Measurements from ENCODE around the gene COL6A1. TPM values are rescaled to one million over a fixed set of nuclear protein-coding genes. Genes with fewer than 3 reads are reported as not detected.

The COL6A1 gene
- total and polyA plus RNA-seq, 5 donors from 2014 or later, result 0.10 to 2.2 (median 0.78) TPM

DNA sequence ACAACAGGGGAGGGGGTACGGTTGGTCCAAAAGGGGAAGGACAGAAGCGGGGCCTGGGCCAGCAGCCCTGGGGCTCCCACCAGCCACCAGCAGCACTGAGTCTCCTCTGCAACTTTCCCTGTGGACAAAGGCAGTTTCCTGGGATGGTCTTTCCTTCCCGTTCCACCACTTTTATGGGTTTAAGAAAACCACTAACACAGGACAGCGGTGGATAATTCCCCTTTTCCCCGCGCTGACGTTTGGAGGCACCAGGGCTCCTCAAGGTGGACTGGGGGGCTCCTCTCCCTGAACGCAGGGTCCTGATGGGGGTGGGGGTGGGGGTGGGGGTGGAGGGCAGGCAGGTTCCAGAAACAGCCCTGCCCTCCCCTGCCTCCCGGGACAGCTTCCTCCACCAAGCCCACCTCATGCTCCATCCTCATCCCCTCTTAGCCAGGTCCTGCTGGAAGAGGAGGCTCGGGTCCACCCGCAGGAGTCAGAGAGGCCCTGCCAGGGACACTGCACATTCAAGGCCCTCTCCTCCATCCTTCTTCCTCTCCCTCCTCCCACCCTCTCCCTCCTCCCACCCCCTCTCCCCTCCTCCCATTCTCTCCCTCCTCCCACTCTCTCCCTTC, 4.8 kb upstream of the COL6A1 start:
- H3K4me3 Mint-ChIP-seq, result peak overlapping the region in 1 of 4 donors; percentile 21
- Histone ChIP-seq H3K9me3 (ENCODE audit: control insufficient read depth in 2 of 2, low read length in 2 of 2) (no peaks in the 10 kb centered on the region), H3K4me3 (ENCODE audit: low read depth, low read length) (no peak overlapping the region), H3K36me3 (ENCODE audit: control insufficient read depth, insufficient read depth, low read length) (no peaks in the 10 kb centered on the region), H3K27me3 (ENCODE audit: control insufficient read depth, insufficient read depth, low read length) (no peaks in the 10 kb centered on the region), H3K27ac (ENCODE audit: insufficient read depth, low read length, poor library complexity, severe bottlenecking) (no peak overlapping the region), H3K4me1 (ENCODE audit: control insufficient read depth, insufficient read depth, low read length, poor library complexity, severe bottlenecking) (peaks cover 40% of the 10 kb centered on the region)
- DNase-seq (no peak), ATAC-seq (ENCODE audit: low read depth in 2 of 2) (no peak)
- H3K36me3 Mint-ChIP-seq, result no peaks in the 10 kb centered on the region
- peaks cover 24% of the 10 kb centered on the region for H3K27me3 Mint-ChIP-seq
- no peaks in the 10 kb centered on the region for H3K9me3 Mint-ChIP-seq
- no peak overlapping the region for H3K27ac Mint-ChIP-seq
- peaks cover 2 to 15% (median 7%) of the 10 kb centered on the region in 4 donors for H3K4me1 Mint-ChIP-seq

DNA sequence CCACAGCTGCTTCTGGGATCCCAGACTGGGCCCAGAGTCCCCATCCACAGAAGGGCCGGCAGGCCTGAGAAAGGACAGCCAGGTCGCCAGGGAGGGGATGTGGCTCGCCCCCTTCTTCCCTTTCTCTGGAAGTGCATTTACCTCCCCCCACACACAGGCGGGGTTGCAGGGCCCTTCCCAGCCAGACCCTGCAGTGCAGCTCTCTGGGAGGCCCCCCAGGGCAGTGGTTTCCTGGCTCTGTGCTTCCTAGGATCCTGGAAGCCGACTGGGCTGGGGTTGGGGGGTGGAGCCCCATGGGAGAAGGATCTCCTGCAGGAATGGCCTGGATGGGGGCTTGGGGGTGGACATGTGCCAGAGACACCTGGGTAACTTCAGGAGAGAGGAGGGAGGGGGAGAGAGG, 4.2 kb upstream of the COL6A1 start:
- peaks cover 2 to 15% (median 7%) of the 10 kb centered on the region in 4 donors for H3K4me1 Mint-ChIP-seq
- no peak for ATAC-seq (ENCODE audit: low read depth in 2 of 2)
- peaks cover 24% of the 10 kb centered on the region for H3K27me3 Mint-ChIP-seq
- H3K4me3 Mint-ChIP-seq, result no peak overlapping the region
- Histone ChIP-seq H3K27ac (ENCODE audit: insufficient read depth, low read length, poor library complexity, severe bottlenecking) (no peak overlapping the region), H3K9me3 (ENCODE audit: control insufficient read depth in 2 of 2, low read length in 2 of 2) (no peaks in the 10 kb centered on the region), H3K4me3 (ENCODE audit: low read depth, low read length) (no peak overlapping the region), H3K27me3 (ENCODE audit: control insufficient read depth, insufficient read depth, low read length) (no peaks in the 10 kb centered on the region), H3K4me1 (ENCODE audit: control insufficient read depth, insufficient read depth, low read length, poor library complexity, severe bottlenecking) (peaks cover 43% of the 10 kb centered on the region), H3K36me3 (ENCODE audit: control insufficient read depth, insufficient read depth, low read length) (no peaks in the 10 kb centered on the region)
- DNase-seq, result no peak
- H3K36me3 Mint-ChIP-seq, result no peaks in the 10 kb centered on the region
- no peak overlapping the region for H3K27ac Mint-ChIP-seq
- no peaks in the 10 kb centered on the region for H3K9me3 Mint-ChIP-seq

DNA sequence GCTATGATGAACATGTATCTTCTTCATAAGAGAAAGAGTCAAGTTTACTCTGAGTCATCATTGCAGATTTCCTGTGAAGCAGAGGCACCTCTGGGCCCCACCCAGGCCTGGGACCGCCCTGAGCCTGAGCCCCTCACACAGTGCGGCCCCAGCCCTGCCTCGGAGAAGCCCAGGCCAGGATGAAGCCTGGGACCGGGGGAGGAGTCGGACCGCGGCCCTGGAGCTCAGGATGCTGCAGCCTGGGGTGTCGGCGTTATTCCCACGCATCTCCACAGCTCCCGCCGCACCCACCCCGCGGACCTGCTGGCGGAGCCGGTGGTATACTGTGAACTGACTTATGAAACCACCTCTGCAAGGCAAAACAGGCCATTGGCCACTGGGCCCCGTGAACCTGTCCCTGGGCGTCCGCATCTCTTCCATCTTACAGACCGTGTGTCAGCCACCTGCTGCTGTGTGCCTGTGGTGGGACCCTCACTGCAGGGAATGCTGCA, 2.4 kb upstream of the COL6A1 start:
- Histone ChIP-seq H3K4me3 (ENCODE audit: low read depth, low read length) (no peak overlapping the region), H3K27ac (ENCODE audit: insufficient read depth, low read length, poor library complexity, severe bottlenecking) (no peak overlapping the region), H3K36me3 (ENCODE audit: control insufficient read depth, insufficient read depth, low read length) (no peaks in the 10 kb centered on the region), H3K9me3 (ENCODE audit: control insufficient read depth in 2 of 2, low read length in 2 of 2) (no peaks in the 10 kb centered on the region), H3K4me1 (ENCODE audit: control insufficient read depth, insufficient read depth, low read length, poor library complexity, severe bottlenecking) (peaks cover 27% of the 10 kb centered on the region), H3K27me3 (ENCODE audit: control insufficient read depth, insufficient read depth, low read length) (no peaks in the 10 kb centered on the region)
- H3K4me3 Mint-ChIP-seq, result no peak overlapping the region
- DNase-seq (no peak), ATAC-seq (ENCODE audit: low read depth in 2 of 2) (peak in 1 of 2 donors; percentile 26)
- no peak overlapping the region for H3K27ac Mint-ChIP-seq
- H3K27me3 Mint-ChIP-seq, result peaks cover 16% of the 10 kb centered on the region
- H3K9me3 Mint-ChIP-seq, result no peaks in the 10 kb centered on the region
- H3K36me3 Mint-ChIP-seq, result no peaks in the 10 kb centered on the region
- H3K4me1 Mint-ChIP-seq, result peaks cover 0 to 11% (median 2%) of the 10 kb centered on the region in 4 donors

DNA sequence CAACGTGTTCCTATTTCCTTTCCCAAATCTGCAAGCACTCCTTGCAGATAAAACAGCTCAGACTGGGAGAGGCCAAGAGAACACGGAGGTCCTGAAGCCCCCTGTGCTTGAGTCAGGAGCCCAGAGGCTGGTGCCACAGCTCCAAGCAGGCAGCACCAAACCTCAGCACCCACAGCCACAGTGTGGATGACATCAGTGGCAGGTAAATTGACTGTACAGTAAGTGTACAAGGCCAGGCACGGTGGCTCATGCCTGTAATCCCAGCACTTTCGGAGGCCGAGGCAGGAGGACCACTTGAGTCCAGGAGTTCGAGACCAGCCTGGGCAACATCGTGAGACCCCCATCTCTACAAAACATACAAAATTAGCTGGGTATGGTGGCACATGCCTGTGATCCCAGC, 1.9 kb upstream of the COL6A1 start:
- H3K9me3 ChIP-seq (ENCODE audit: control insufficient read depth in 2 of 2, low read length in 2 of 2), result no peaks in the 10 kb centered on the region
- peaks cover 0 to 12% (median 2%) of the 10 kb centered on the region in 4 donors for H3K4me1 Mint-ChIP-seq
- no peak for DNase-seq
- H3K4me1 ChIP-seq (ENCODE audit: control insufficient read depth, insufficient read depth, low read length, poor library complexity, severe bottlenecking), result peaks cover 23% of the 10 kb centered on the region
- no peak overlapping the region for H3K4me3 ChIP-seq (ENCODE audit: low read depth, low read length)
- H3K27me3 Mint-ChIP-seq, result peaks cover 16% of the 10 kb centered on the region
- H3K4me3 Mint-ChIP-seq, result peak overlapping the region in 2 of 4 donors; percentile 31 to 82
- H3K36me3 Mint-ChIP-seq, result no peaks in the 10 kb centered on the region
- no peaks in the 10 kb centered on the region for H3K27me3 ChIP-seq (ENCODE audit: control insufficient read depth, insufficient read depth, low read length)
- H3K27ac ChIP-seq (ENCODE audit: insufficient read depth, low read length, poor library complexity, severe bottlenecking), result no peak overlapping the region
- no peaks in the 10 kb centered on the region for H3K36me3 ChIP-seq (ENCODE audit: control insufficient read depth, insufficient read depth, low read length)
- no peak for ATAC-seq (ENCODE audit: low read depth in 2 of 2)
- H3K9me3 Mint-ChIP-seq, result peaks cover 0 to under 1% (median 0%) of the 10 kb centered on the region in 7 donors
- no peak overlapping the region for H3K27ac Mint-ChIP-seq

DNA sequence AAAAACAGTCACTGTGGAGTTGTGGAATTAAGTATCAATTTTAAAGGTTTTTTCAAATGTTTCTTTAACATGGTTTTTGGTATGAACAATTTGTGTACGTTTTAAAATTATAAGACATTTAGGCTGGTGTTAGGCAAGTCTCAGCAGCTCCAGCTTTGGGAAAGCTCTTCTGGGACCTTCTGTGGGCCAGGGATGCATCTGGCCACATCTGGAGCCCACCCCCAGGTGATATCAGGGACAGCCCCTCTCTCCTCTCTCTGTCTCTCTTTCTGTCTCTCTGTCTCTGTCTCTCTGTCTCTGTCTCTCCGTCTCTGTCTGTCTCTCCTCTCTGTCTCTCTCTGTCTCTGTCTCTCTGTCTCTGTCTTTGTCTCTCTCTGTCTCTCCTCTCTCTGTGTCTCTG, 1.3 kb upstream of the COL6A1 start:
- H3K27ac ChIP-seq (ENCODE audit: insufficient read depth, low read length, poor library complexity, severe bottlenecking), result no peak overlapping the region

DNA sequence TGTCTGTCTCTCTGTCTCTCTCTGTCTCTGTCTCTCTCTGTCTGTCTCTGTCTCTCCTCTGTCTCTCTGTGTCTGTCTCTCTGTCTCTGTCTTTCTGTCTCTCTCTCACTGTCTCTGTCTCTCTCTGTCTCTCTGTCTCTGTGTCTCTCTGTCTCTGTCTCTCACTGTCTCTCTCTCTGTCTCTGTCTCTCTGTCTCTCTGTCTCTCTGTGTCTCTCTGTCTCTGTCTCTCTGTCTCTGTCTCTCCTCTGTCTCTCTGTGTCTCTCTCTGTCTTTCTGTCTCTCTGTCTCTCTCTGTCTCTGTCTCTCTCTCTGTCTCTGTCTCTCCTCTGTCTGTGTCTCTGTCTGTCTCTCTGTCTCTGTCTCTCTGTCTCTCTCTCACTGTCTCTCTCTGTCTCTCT, 873 bp upstream of the COL6A1 start:
- Mint-ChIP-seq H3K9me3 (peaks cover 0 to 2% (median 0%) of the 10 kb centered on the region in 7 donors), H3K36me3 (no peaks in the 10 kb centered on the region), H3K27me3 (peaks cover 10% of the 10 kb centered on the region), H3K27ac (no peak overlapping the region), H3K4me1 (peaks cover 0 to 10% (median 1%) of the 10 kb centered on the region in 4 donors), H3K4me3 (no peak overlapping the region)
- no peaks in the 10 kb centered on the region for H3K27me3 ChIP-seq (ENCODE audit: control insufficient read depth, insufficient read depth, low read length)
- no peak overlapping the region for H3K27ac ChIP-seq (ENCODE audit: insufficient read depth, low read length, poor library complexity, severe bottlenecking)
- DNase-seq (no peak), ATAC-seq (ENCODE audit: low read depth in 2 of 2) (no peak)
- H3K36me3 ChIP-seq (ENCODE audit: control insufficient read depth, insufficient read depth, low read length), result no peaks in the 10 kb centered on the region
- peak overlapping the region; percentile 48 for H3K4me3 ChIP-seq (ENCODE audit: low read depth, low read length)
- peaks cover 17% of the 10 kb centered on the region for H3K4me1 ChIP-seq (ENCODE audit: control insufficient read depth, insufficient read depth, low read length, poor library complexity, severe bottlenecking)
- no peaks in the 10 kb centered on the region for H3K9me3 ChIP-seq (ENCODE audit: control insufficient read depth in 2 of 2, low read length in 2 of 2)

More for the DNA sequence above, 1.3 kb upstream of the COL6A1 start:
- no peaks in the 10 kb centered on the region for H3K36me3 ChIP-seq (ENCODE audit: control insufficient read depth, insufficient read depth, low read length)
- peak overlapping the region in 1 of 4 donors; percentile 51 for H3K4me3 Mint-ChIP-seq
- DNase-seq (no peak), ATAC-seq (ENCODE audit: low read depth in 2 of 2) (no peak)
- peaks cover 0 to 2% (median 0%) of the 10 kb centered on the region in 7 donors for H3K9me3 Mint-ChIP-seq
- no peaks in the 10 kb centered on the region for H3K27me3 ChIP-seq (ENCODE audit: control insufficient read depth, insufficient read depth, low read length)
- peaks cover 14% of the 10 kb centered on the region for H3K27me3 Mint-ChIP-seq
- H3K4me3 ChIP-seq (ENCODE audit: low read depth, low read length), result no peak overlapping the region
- H3K27ac Mint-ChIP-seq, result no peak overlapping the region
- H3K4me1 Mint-ChIP-seq, result peaks cover 0 to 14% (median 3%) of the 10 kb centered on the region in 4 donors
- H3K9me3 ChIP-seq (ENCODE audit: control insufficient read depth in 2 of 2, low read length in 2 of 2), result no peaks in the 10 kb centered on the region
- no peaks in the 10 kb centered on the region for H3K36me3 Mint-ChIP-seq
- H3K4me1 ChIP-seq (ENCODE audit: control insufficient read depth, insufficient read depth, low read length, poor library complexity, severe bottlenecking), result peaks cover 17% of the 10 kb centered on the region

DNA sequence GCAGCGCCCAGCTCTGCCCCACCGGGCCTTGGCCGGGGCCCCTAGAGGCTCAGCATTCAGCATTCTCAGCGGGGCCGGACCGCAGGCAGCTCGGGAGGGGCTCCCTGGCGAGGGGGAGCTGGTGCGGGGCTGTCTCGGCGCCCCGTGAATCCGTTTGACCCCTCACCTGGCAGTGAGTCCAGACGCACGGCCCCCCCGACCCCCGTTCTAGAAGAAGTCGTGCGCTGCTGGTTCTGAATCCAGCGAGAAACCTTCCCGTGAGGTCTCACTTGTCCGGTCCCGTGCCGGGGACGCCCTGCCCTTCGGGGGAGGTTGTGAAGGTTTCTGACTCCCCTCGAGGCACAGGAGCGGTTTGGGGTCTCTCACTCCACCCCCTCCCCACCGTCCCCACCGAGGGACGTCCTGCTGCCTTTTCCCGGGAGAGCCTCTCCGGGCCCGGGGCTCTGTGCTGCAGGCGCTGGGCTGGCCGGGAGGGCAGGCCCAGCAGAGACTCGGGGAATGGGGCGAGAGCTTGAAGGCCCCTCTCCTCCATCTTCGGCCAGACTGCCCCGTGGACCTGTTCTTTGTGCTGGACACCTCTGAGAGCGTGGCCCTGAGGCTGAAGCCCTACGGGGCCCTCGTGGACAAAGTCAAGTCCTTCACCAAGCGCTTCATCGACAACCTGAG, 655 bp downstream of the COL6A1 start:
- DNase-seq, result no peak
- peaks cover 17% of the 10 kb centered on the region for H3K4me1 ChIP-seq (ENCODE audit: control insufficient read depth, insufficient read depth, low read length, poor library complexity, severe bottlenecking)
- no peaks in the 10 kb centered on the region for H3K9me3 ChIP-seq (ENCODE audit: control insufficient read depth in 2 of 2, low read length in 2 of 2)
- peak in 1 of 2 donors; percentile 27 for ATAC-seq (ENCODE audit: low read depth in 2 of 2)
- Mint-ChIP-seq H3K4me1 (peaks cover 0 to 8% (median 1%) of the 10 kb centered on the region in 4 donors), H3K4me3 (peak overlapping the region in 1 of 4 donors; percentile 46), H3K27me3 (no peaks in the 10 kb centered on the region), H3K9me3 (peaks cover 0 to 2% (median 0%) of the 10 kb centered on the region in 7 donors), H3K27ac (no peak overlapping the region), H3K36me3 (no peaks in the 10 kb centered on the region)
- H3K36me3 ChIP-seq (ENCODE audit: control insufficient read depth, insufficient read depth, low read length), result no peaks in the 10 kb centered on the region
- H3K4me3 ChIP-seq (ENCODE audit: low read depth, low read length), result no peak overlapping the region
- no peak overlapping the region for H3K27ac ChIP-seq (ENCODE audit: insufficient read depth, low read length, poor library complexity, severe bottlenecking)
- H3K27me3 ChIP-seq (ENCODE audit: control insufficient read depth, insufficient read depth, low read length), result no peaks in the 10 kb centered on the region
